Measurements from ENCODE around the gene BMPER. TPM values are rescaled to one million over a fixed set of nuclear protein-coding genes. Genes with fewer than 3 reads are reported as not detected.

Gene BMPER
- total RNA-seq, 1 donor = 45.4 TPM

- DNase-seq (ENCODE audit: low read depth) = no peak
- TF ChIP-seq CTCF (IDR thresholded peaks at IDR 0.05; ENCODE audit: insufficient read depth, low read length) = no peak
- H3K4me3 ChIP-seq (ENCODE audit: low read depth, low read length) = no peak overlapping the region
Measured at GRCh38 chr7:33981226-33981625, 75.9 kb downstream of the BMPER start.

DNA sequence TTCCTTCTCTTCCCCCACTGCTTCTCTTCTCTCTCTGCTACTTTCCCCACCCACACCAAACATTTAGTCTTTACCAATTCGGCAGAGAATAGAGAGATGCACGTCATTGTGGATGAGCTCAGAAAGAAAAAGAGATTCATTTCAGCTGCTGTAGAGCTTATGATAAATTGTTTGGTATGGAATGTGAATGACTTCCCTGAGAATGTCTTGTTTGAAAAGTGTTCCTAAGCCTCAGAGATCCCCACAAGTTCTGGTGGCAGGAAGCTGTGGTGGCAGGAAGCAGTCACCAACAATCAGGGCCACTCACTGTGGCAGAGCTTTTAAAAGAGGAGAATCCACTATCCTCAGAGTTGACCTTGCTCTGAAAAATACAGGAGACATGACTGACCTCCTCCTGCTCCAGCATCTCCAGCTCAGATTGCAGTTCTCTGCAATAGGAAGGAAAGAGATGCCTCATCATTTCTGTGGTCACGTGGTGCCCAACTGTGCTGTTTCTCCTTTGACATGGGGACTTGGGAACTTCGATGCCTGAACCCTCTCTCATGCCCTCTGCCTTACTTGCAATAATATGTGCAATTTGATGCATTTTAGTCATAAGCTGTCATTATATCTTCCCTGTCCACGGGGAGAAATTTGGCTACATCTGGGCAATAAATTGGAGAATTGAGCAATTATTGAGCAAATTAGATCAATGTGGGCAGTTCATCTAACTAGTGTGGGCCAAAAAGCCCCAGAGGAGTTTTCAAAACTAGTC is 76.5 kb downstream of the BMPER start:
- no peak overlapping the region for H3K4me3 ChIP-seq (ENCODE audit: low read depth, low read length)
- DNase-seq (ENCODE audit: low read depth) = peak; percentile 39
- TF ChIP-seq CTCF (IDR thresholded peaks at IDR 0.05; ENCODE audit: insufficient read depth, low read length) = no peak

DNA sequence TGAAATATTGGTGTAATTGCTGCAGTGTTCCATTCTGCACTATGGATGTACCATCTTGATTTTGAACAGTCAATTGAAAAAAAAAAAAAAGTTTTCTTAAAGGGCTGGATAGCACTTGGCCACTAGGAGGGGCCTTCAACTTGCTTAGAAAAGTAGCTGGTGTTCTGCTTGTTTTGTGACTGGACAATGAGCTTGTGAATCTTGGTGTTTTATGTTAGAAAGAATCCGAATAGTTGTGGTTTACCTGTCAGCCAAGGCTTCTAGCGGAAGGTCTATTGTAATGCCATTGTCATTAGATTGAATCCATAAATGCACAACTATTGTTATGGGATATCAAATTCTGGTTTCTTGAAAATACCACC is 77.1 kb downstream of the BMPER start:
- peak; percentile 82 for DNase-seq (ENCODE audit: low read depth)
- peak; percentile 79 for TF ChIP-seq CTCF (IDR thresholded peaks at IDR 0.05; ENCODE audit: insufficient read depth, low read length)
- H3K4me3 ChIP-seq (ENCODE audit: low read depth, low read length) = no peak overlapping the region

DNA sequence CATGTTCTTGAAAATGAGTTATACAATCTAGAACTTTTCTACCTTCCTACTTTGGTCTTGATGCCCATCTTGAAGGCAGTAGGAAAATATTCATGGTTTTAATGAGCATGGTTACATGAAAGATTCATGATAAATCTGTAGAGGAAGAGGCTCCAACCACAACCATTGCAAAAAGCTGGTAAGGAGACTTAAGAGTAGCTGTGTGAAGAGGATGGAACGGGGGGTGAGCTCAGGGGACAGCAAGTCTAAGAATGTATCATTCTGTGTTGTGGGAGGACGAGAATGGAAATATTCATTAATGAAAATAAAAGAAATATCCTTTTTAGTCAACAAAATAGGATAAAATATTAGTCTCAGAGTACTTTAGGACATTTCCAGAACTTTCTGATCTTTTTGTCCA is 81.1 kb downstream of the BMPER start:
- TF ChIP-seq CTCF (IDR thresholded peaks at IDR 0.05; ENCODE audit: insufficient read depth, low read length) = no peak
- DNase-seq (ENCODE audit: low read depth) = no peak
- H3K4me3 ChIP-seq (ENCODE audit: low read depth, low read length) = no peak overlapping the region

DNA sequence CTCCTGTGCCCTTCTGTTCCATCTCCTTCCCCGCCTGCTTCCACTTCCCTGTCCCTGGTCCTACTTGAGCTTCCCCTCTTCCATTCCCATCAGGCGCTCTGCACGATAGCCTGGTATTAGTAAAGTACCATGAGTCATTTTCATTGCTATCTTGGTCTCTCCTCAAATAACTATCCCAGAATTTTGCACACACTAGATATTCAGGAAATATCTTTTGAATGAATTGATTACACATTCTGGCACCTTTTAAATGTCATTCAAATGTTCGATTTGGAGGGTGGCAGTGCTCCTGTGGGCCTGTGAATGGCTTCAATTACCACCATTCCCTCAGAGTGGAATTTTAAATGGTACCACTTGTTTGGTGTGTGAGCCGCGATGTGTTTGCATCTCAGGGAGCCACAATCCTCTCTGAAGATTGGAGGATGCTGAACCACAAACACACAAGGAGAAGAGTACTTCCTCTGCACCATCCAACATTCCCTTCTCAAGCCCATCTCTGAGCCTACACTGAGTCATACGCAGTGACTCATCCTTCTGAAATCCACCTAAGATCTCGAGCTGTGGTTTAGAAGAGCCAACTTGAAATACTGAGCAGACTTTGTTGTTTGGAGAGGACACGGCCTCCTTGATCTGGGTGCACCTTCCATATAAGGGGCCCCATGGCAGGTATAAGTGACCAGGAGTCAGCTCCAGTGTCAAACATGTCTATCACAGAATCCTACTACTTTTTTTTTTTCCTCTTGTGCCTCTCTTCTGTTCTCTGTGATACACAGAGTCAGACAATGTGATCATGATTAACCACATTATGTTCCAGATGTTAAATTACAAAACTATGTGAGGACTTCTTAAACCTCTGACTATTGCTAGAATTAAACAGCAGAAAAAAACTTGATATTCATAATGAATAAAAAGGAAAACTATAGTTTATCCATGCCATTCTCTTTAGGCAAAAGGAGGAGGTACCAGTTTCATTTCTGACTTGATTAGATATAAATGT is 81.9 kb downstream of the BMPER start:
- no peak for TF ChIP-seq CTCF (IDR thresholded peaks at IDR 0.05; ENCODE audit: insufficient read depth, low read length)
- H3K4me3 ChIP-seq (ENCODE audit: low read depth, low read length) = peak overlapping the region; percentile 17

DNA sequence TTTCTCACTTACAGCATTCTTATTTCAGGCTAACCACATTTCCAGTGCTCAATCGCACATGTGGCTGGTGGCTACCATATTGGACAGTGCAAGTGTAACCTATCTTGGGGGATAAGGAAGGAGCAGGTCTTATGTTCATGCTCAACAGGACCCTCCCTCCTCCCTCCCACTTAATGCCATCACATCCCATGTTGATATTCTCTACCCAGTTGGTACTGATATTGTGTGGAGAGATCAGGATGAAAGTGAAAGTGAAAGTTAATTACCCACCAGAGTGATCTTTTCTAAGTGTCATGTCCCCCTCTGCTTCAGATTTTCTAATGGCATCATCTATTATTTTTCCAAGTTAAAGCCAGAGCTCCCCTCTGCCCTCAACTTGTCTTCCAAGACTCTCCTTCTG is 91.6 kb downstream of the BMPER start:
- no peak for DNase-seq (ENCODE audit: low read depth)
- TF ChIP-seq CTCF (IDR thresholded peaks at IDR 0.05; ENCODE audit: insufficient read depth, low read length) = no peak
- no peak overlapping the region for H3K4me3 ChIP-seq (ENCODE audit: low read depth, low read length)

More for the DNA sequence above, 81.9 kb downstream of the BMPER start:
- peak; percentile 99 for DNase-seq (ENCODE audit: low read depth)

All from fibroblast of the aortic adventitia (primary cell).